ENCODE results near the gene AGGF1. TPM values are rescaled to one million over a fixed set of nuclear protein-coding genes. Genes with fewer than 3 reads are reported as not detected.

Gene AGGF1
- total and polyA plus RNA-seq, 12 donors, result 6.7 to 33.7 (median 24.7) TPM

DNA sequence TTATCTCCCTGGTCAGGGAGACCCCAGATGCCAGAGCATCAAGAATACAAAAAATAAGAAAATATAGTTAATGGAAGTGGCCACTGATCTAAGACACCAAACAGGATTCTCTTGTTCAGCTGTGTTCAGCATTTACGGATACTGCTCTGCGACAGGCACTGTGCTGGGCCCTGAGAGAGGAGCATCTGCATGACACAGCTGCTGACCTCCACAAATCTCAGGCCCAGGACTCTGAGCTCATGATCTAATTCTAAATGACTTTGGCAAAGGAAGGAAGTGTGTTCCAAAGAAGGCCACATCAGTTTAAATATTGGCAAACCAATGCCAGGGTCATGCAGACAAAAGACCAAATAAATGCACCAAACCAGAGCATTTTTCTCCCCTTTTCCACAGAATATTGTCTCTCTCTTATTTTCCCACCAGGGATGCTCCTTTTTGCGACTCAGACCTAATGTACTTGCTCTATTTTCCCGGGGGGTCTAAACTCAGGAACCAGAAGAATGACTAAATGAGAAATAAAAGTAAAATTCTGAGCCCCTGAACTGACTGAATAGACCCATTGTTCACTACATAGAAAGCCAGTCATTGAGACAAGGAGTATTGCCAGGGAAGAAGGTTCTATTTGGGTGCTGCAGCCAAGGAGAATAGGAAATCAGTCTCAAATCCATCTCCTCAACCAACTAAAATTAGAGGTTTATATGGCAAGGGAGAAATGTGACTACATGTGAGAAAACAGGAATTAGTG lies 1.4 kb upstream of the AGGF1 start:
- DNase-seq, result no peak
- WGBS, 4 donors, result 88 to 96% (median 95%) methylated on average over 4 of the region's 4 CpGs
- Histone ChIP-seq H3K9me3 (replicated peaks in 1 of 3) (no peaks in the 10 kb centered on the region), H3K27ac (no peak overlapping the region), H3K27me3 (no peaks in the 10 kb centered on the region), H3K4me3 (no peak overlapping the region), H3K36me3 (replicated peaks in 1 of 2) (no peaks in the 10 kb centered on the region), H3K4me1 (replicated peaks in 1 of 2) (peaks cover 13 to 23% of the 10 kb centered on the region in 2 donors)
- no peak for TF ChIP-seq POLR2A (IDR thresholded peaks at IDR 0.05)
- no peak for TF ChIP-seq CTCF (IDR thresholded peaks at IDR 0.05)
- intact Hi-C loops (cut with DNase I), result no loop called here

GRCh38 chr5:77029376-77029885 lies 773 bp upstream of the AGGF1 start:
- Histone ChIP-seq H3K9me3 (replicated peaks in 1 of 3) (no peaks in the 10 kb centered on the region), H3K36me3 (replicated peaks in 1 of 2) (no peaks in the 10 kb centered on the region), H3K4me3 (peak overlapping the region in 2 of 4 donors; percentile 83 to 97), H3K4me1 (replicated peaks in 1 of 2) (peaks cover 13 to 23% of the 10 kb centered on the region in 2 donors), H3K27ac (peak overlapping the region in 1 of 5 donors; percentile 97), H3K27me3 (no peaks in the 10 kb centered on the region)
- TF ChIP-seq CTCF (IDR thresholded peaks at IDR 0.05), result no peak
- no peak for TF ChIP-seq POLR2A (IDR thresholded peaks at IDR 0.05)
- WGBS, 4 donors, result 89 to 97% (median 91%) methylated on average over 2 of the region's 2 CpGs
- intact Hi-C loops (cut with DNase I), result no loop called here
- no peak for DNase-seq

DNA sequence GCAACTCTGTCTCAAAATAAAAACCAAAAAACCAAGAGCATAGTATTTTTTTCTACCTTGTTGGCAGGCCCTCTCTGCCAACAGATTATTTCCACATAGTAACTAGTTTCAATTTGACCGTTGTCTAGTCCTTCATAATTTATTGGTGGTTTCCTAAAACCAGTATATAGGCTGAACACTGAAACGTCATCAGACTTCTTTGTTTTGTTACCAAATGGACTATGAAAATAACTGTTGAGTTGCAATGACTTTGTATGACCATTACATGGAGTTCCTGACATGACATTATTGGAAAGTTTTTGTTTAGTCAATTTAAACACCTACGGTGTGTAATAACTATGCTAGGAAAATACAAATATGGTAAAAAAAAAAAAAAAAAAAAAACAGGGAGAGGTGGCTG lies 1.7 kb downstream of the AGGF1 start:
- DNase-seq, result no peak
- Histone ChIP-seq H3K36me3 (replicated peaks in 1 of 2) (peaks cover 0 to 16% of the 10 kb centered on the region in 2 donors), H3K9me3 (replicated peaks in 1 of 3) (no peaks in the 10 kb centered on the region), H3K4me3 (peak overlapping the region in 1 of 4 donors; percentile 97), H3K27ac (no peak overlapping the region), H3K27me3 (no peaks in the 10 kb centered on the region), H3K4me1 (replicated peaks in 1 of 2) (peaks cover 13 to 23% of the 10 kb centered on the region in 2 donors)
- intact Hi-C loops (cut with DNase I), result no loop called here
- 81 to 90% (median 85%) methylated on average over 3 of the region's 3 CpGs for WGBS, 4 donors
- TF ChIP-seq CTCF (IDR thresholded peaks at IDR 0.05) (no peak), POLR2A (IDR thresholded peaks at IDR 0.05) (no peak)

DNA sequence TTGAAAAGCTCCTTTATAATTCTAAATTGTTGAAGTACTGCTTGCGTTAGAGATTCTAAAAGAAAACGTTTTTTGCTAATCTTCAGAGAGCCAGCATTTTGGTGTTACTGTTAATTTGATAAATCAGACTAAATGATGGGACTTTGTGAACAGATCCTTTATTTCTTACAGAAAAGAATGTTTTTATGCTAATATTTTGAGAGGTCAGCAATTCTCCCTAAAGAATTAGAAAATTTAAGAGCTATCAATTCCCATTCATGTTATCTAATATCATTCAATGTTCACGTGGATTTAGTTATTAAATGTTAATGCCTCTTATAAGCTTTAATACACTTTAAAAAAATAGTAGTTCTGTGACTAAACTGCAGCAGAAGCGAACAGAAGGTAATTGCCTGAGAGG lies 2.4 kb downstream of the AGGF1 start:
- intact Hi-C loops (cut with DNase I), result no loop called here
- WGBS, 4 donors, result 83 to 92% (median 88%) methylated on average over 4 of the region's 4 CpGs

More for the DNA sequence above, 2.4 kb downstream of the AGGF1 start:
- TF ChIP-seq CTCF (IDR thresholded peaks at IDR 0.05), result no peak
- Histone ChIP-seq H3K9me3 (replicated peaks in 1 of 3) (no peaks in the 10 kb centered on the region), H3K27me3 (no peaks in the 10 kb centered on the region), H3K27ac (no peak overlapping the region), H3K4me3 (no peak overlapping the region), H3K36me3 (replicated peaks in 1 of 2) (peaks cover 0 to 24% of the 10 kb centered on the region in 2 donors), H3K4me1 (replicated peaks in 1 of 2) (peaks cover 13 to 23% of the 10 kb centered on the region in 2 donors)
- no peak for DNase-seq

Measured in adrenal gland (tissue), 12 donors.